Mesendoderm (in vitro differentiated cells): ENCODE measurements around the gene TMOD2.
"Not testable (repeated sequence)": the region's sequence is repeated elsewhere in the genome, so short reads cannot be mapped to it uniquely, and the experiment has no call there.

ENCODE experiments used
- DNase-seq: peaks from one replicate; pipeline ENCODE4 v3.0.0; 2013
- H2AK5ac ChIP-seq: 2 replicates; pipeline ENCODE4 v1.6.1; 2013; ENCODE audit warnings: low read length, inconsistent platforms
- H2BK120ac ChIP-seq: 2 replicates; pipeline ENCODE4 v1.6.1; 2013; ENCODE audit warnings: low read depth, mild to moderate bottlenecking, low read length, moderate library complexity, mixed read lengths
- H2BK15ac ChIP-seq: replicated peaks from 2 replicates; pipeline ENCODE4 v1.6.1; 2013; ENCODE audit warnings: low read depth, mild to moderate bottlenecking, moderate library complexity
- H2BK5ac ChIP-seq: 2 replicates; pipeline ENCODE4 v1.6.1; 2013; ENCODE audit warnings: low read length, inconsistent platforms
- H3K18ac ChIP-seq: 2 replicates; pipeline ENCODE4 v1.6.1; 2013; ENCODE audit warnings: mild to moderate bottlenecking, low read length, mixed read lengths
- H3K23ac ChIP-seq: one replicate; pipeline ENCODE4 v1.6.1; 2013; ENCODE audit warnings: low read length
- H3K27ac ChIP-seq: 2 replicates; pipeline ENCODE4 v1.5.1; 2013; ENCODE audit warnings: low read depth, mild to moderate bottlenecking, inconsistent platforms, low read length, moderate library complexity
- H3K27me3 ChIP-seq: 2 replicates; pipeline ENCODE4 v1.6.1; 2013; ENCODE audit warnings: low read length, control low read depth, mild to moderate bottlenecking, inconsistent platforms; ENCODE audit not compliant: insufficient read depth, poor library complexity
- H3K36me3 ChIP-seq: 2 replicates; pipeline ENCODE4 v1.6.1; 2013; ENCODE audit warnings: low read length, inconsistent platforms; ENCODE audit not compliant: control insufficient read depth, insufficient read depth
- H3K4ac ChIP-seq: one replicate; pipeline ENCODE4 v1.6.1; 2013; ENCODE audit warnings: low read depth, mild to moderate bottlenecking, low read length, moderate library complexity
- H3K4me1 ChIP-seq: 2 replicates; pipeline ENCODE4 v1.6.1; 2013; ENCODE audit warnings: low read depth, low read length, inconsistent platforms; ENCODE audit not compliant: control insufficient read depth
- H3K4me2 ChIP-seq: 2 replicates; pipeline ENCODE4 v1.6.1; 2013; ENCODE audit warnings: low read length
- H3K4me3 ChIP-seq: 2 replicates; pipeline ENCODE4 v1.5.1; 2013; ENCODE audit warnings: mild to moderate bottlenecking, low read length
- H3K56ac ChIP-seq: one replicate; pipeline ENCODE4 v1.6.1; 2013; ENCODE audit warnings: low read length
- H3K79me1 ChIP-seq: 2 replicates; pipeline ENCODE4 v1.6.1; 2013; ENCODE audit warnings: low read length, inconsistent platforms
- H3K79me2 ChIP-seq: 2 replicates; pipeline ENCODE4 v1.6.1; 2013; ENCODE audit warnings: mild to moderate bottlenecking, low read length; ENCODE audit not compliant: control insufficient read depth, insufficient read depth
- H3K9ac ChIP-seq: 2 replicates; pipeline ENCODE4 v1.6.1; 2013; ENCODE audit warnings: low read length, inconsistent platforms
- H4K5ac ChIP-seq: one replicate; pipeline ENCODE4 v1.6.1; 2013; ENCODE audit warnings: low read length
- H4K8ac ChIP-seq: one replicate; pipeline ENCODE4 v1.6.1; 2013; ENCODE audit warnings: low read depth, mild to moderate bottlenecking, control low read depth, low read length, moderate library complexity
- WGBS: extraction: QIAGEN DNeasy Blood & Tissue Kit; methylation state at CpG from one replicate; pipeline ENCODE4 v1.1.7; 2013; ENCODE audit warnings: low lambda C conversion rate, missing lambda C conversion rate; ENCODE audit not compliant: insufficient coverage; ENCODE audit errors: extremely low coverage; 5-methylcytosine and 5-hydroxymethylcytosine counted together

TMOD2 gene

GRCh38 chr15:51776952-51777569, 25.7 kb downstream of the TMOD2 start:
- Histone ChIP-seq H2AK5ac (no peak overlapping the region), H3K4me3 (no peak overlapping the region), H3K79me1 (no peaks in the 10 kb centered on the region), H2BK120ac (no peak overlapping the region), H3K36me3 (no peaks in the 10 kb centered on the region), H3K27me3 (no peaks in the 10 kb centered on the region), H3K79me2 (no peaks in the 10 kb centered on the region), H2BK5ac (no peak overlapping the region), H2BK15ac (no peak overlapping the region), H3K4me1 (no peaks in the 10 kb centered on the region), H4K8ac (no peak overlapping the region), H4K5ac (no peak overlapping the region), H3K4ac (no peak overlapping the region), H3K18ac (no peak overlapping the region), H3K56ac (no peak overlapping the region), H3K27ac (no peak overlapping the region), H3K4me2 (no peak overlapping the region), H3K9ac (no peak overlapping the region), H3K23ac (no peak overlapping the region)
- DNase-seq, result peak; percentile 82
- WGBS, result no CpG with 5 or more reads among the region's 6 CpGs

GRCh38 chr15:51780636-51781035, 29.2 kb downstream of the TMOD2 start:
- Histone ChIP-seq H3K23ac (no peak overlapping the region), H2AK5ac (no peak overlapping the region), H3K79me1 (no peaks in the 10 kb centered on the region), H2BK120ac (no peak overlapping the region), H3K56ac (no peak overlapping the region), H3K36me3 (no peaks in the 10 kb centered on the region), H3K4me1 (no peaks in the 10 kb centered on the region), H3K4me2 (no peak overlapping the region), H3K18ac (no peak overlapping the region), H3K27ac (no peak overlapping the region), H3K27me3 (no peaks in the 10 kb centered on the region), H3K4me3 (no peak overlapping the region), H4K8ac (no peak overlapping the region), H2BK15ac (no peak overlapping the region), H4K5ac (no peak overlapping the region), H3K4ac (no peak overlapping the region), H3K9ac (no peak overlapping the region), H2BK5ac (no peak overlapping the region), H3K79me2 (no peaks in the 10 kb centered on the region)
- DNase-seq, result no peak
- WGBS, result no CpG with 5 or more reads among the region's 1 CpG

- Histone ChIP-seq H3K56ac (no peak overlapping the region), H3K23ac (no peak overlapping the region), H2AK5ac (no peak overlapping the region), H3K27me3 (no peaks in the 10 kb centered on the region), H2BK15ac (no peak overlapping the region), H2BK5ac (no peak overlapping the region), H3K27ac (no peak overlapping the region), H3K18ac (no peak overlapping the region), H3K36me3 (no peaks in the 10 kb centered on the region), H3K4me1 (no peaks in the 10 kb centered on the region), H3K9ac (no peak overlapping the region), H3K4ac (no peak overlapping the region), H3K79me2 (no peaks in the 10 kb centered on the region), H2BK120ac (no peak overlapping the region), H4K8ac (no peak overlapping the region), H3K79me1 (no peaks in the 10 kb centered on the region), H3K4me2 (no peak overlapping the region), H3K4me3 (no peak overlapping the region), H4K5ac (no peak overlapping the region)
- DNase-seq, result no peak
- no CpG with 5 or more reads among the region's 2 CpGs for WGBS
These were observed 30.1 kb downstream of the TMOD2 start for GRCh38 chr15:51781506-51781905.

DNA sequence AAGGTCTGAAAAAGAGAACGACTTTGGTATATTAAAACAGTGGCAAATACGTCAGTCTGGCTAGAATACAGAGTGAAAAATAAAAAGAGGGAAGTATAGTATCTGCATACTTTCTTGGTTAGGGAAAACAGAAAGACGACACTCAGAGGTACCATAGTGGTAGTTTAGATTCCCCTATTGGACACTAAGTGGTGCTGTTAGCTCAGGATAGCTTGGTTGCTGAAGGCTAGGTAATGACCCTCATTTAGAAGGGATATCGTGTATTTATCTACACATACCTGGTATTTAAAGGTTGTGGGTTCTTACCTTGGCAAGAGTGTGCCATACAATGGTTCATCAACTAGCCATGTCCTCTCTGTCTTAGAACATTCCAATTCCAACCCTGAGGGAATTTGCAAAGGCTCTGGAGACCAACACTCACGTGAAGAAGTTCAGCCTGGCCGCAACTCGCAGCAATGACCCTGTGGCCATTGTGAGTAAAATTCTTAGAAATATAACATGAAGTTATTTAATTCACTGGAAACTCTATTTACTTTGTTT, 31.0 kb downstream of the TMOD2 start:
- Histone ChIP-seq H3K56ac (no peak overlapping the region), H2BK5ac (no peak overlapping the region), H4K8ac (no peak overlapping the region), H3K36me3 (no peaks in the 10 kb centered on the region), H2BK120ac (no peak overlapping the region), H2AK5ac (no peak overlapping the region), H3K9ac (no peak overlapping the region), H3K4me3 (no peak overlapping the region), H3K4me1 (no peaks in the 10 kb centered on the region), H3K79me2 (no peaks in the 10 kb centered on the region), H3K23ac (no peak overlapping the region), H3K4me2 (no peak overlapping the region), H3K79me1 (no peaks in the 10 kb centered on the region), H3K27ac (no peak overlapping the region), H3K18ac (no peak overlapping the region), H3K27me3 (no peaks in the 10 kb centered on the region), H3K4ac (no peak overlapping the region), H2BK15ac (no peak overlapping the region), H4K5ac (no peak overlapping the region)
- DNase-seq, result peak; percentile 48
- no CpG with 5 or more reads among the region's 7 CpGs for WGBS

DNA sequence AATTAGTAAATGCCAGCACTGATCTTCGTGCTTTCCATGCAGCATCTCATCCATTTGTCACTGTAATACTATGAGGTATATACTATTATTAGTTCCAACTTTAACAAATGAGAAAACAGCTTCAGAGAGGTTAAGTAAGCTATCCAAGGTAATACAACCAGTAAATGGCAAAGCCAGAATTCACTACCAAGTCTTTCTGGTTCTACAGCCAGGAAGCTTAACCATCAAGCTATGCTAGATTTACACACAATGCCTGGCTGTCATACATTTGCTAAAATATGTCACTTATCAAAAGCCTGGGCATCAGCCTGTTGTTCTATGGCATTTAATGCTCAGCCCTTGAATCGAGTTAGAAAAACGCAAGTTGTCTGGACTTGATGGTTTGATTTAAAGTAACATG, 32.6 kb downstream of the TMOD2 start:
- Histone ChIP-seq H3K36me3 (no peaks in the 10 kb centered on the region), H4K5ac (no peak overlapping the region), H3K23ac (no peak overlapping the region), H2BK120ac (no peak overlapping the region), H2BK15ac (no peak overlapping the region), H3K27me3 (no peaks in the 10 kb centered on the region), H3K4me2 (no peak overlapping the region), H3K4ac (no peak overlapping the region), H3K4me1 (no peaks in the 10 kb centered on the region), H3K18ac (no peak overlapping the region), H3K27ac (no peak overlapping the region), H3K9ac (no peak overlapping the region), H2BK5ac (no peak overlapping the region), H3K79me2 (no peaks in the 10 kb centered on the region), H3K4me3 (no peak overlapping the region), H2AK5ac (no peak overlapping the region), H4K8ac (no peak overlapping the region), H3K79me1 (no peaks in the 10 kb centered on the region), H3K56ac (no peak overlapping the region)
- WGBS, result no CpG with 5 or more reads among the region's 3 CpGs
- no peak for DNase-seq

- not testable (repeated sequence) for H3K27me3 ChIP-seq, H3K4ac ChIP-seq, H2BK15ac ChIP-seq, H2AK5ac ChIP-seq, H3K9ac ChIP-seq, H2BK5ac ChIP-seq, H3K4me1 ChIP-seq, H3K23ac ChIP-seq, H3K56ac ChIP-seq, H3K79me1 ChIP-seq, H2BK120ac ChIP-seq, H3K4me2 ChIP-seq, H4K8ac ChIP-seq, H3K27ac ChIP-seq, H3K36me3 ChIP-seq, H4K5ac ChIP-seq, H3K79me2 ChIP-seq, H3K18ac ChIP-seq, H3K4me3 ChIP-seq
- no CpG with 5 or more reads among the region's 11 CpGs for WGBS
- peak; percentile 72 for DNase-seq
These were observed 35.7 kb downstream of the TMOD2 start for GRCh38 chr15:51787130-51787529.
